ENCODE results near the gene DNTT.

DNA sequence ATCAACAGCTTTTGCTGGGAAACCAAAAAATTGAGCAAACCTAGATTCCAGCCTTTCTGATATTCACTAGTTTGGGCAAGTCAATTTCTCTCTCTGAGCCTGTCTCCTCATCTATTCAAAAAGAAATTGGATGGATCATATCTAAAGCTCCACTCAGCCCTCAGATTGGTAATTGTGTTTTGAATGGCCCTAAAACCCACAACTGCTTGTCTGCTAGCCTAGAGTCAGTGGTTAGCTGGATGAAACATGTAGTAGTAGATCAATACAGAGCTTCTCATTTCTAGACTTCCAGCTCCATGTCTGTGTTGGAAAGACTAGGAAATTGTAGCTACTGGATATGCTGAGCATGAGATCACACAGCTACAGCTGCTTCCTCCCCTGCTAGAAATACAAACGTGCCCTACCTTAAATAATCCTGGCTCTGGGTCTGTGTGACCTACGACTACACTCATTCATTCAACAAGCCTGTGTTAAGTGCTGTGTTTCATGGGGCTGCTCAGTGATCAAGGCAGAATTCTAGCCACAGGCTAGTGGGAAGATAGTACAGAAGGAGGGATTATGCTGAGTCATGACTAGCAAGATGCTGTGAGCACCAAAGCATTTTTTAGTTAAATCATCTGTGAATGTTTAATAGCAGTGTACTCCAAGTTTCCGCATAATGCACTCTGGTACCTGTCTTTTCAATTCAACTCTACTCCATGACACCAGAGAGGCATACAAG is 15.7 kb downstream of the DNTT start:
- TF ChIP-seq, protein P1, sequence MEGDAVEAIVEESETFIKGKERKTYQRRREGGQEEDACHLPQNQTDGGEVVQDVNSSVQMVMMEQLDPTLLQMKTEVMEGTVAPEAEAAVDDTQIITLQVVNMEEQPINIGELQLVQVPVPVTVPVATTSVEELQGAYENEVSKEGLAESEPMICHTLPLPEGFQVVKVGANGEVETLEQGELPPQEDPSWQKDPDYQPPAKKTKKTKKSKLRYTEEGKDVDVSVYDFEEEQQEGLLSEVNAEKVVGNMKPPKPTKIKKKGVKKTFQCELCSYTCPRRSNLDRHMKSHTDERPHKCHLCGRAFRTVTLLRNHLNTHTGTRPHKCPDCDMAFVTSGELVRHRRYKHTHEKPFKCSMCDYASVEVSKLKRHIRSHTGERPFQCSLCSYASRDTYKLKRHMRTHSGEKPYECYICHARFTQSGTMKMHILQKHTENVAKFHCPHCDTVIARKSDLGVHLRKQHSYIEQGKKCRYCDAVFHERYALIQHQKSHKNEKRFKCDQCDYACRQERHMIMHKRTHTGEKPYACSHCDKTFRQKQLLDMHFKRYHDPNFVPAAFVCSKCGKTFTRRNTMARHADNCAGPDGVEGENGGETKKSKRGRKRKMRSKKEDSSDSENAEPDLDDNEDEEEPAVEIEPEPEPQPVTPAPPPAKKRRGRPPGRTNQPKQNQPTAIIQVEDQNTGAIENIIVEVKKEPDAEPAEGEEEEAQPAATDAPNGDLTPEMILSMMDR (IDR thresholded peaks at IDR 0.05; ENCODE audit: low read depth, low read length): no peak
- TF ChIP-seq, protein P2, sequence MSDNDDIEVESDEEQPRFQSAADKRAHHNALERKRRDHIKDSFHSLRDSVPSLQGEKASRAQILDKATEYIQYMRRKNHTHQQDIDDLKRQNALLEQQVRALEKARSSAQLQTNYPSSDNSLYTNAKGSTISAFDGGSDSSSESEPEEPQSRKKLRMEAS (IDR thresholded peaks at IDR 0.05; ENCODE audit: low read depth, low read length): no peak
- no peak for TF ChIP-seq MYC (IDR thresholded peaks at IDR 0.05; ENCODE audit: low read depth, low read length)
- TF ChIP-seq POLR2A (IDR thresholded peaks at IDR 0.05; ENCODE audit: extremely low read depth, insufficient read length): no peak

All from NB4 (cell line).